Liver (tissue), 9 donors: ENCODE data around the gene FAM83G. TPM values are rescaled to one million over a fixed set of nuclear protein-coding genes. Genes with fewer than 3 reads are reported as not detected.

ENCODE experiments used
- DNase-seq: peaks from one replicate; pipeline ENCODE4 v3.0.0-alpha.2; 2017; ENCODE audit warnings: low spot score
- H3K27ac ChIP-seq, 2 donors: one replicate each; pipeline ENCODE4 v1.7.0; 2013; ENCODE audit warnings: inconsistent platforms in 2 of 2, low read length in 2 of 2, control low read depth in 1 of 2, low read depth in 1 of 2, mild to moderate bottlenecking in 1 of 2
- H3K27me3 ChIP-seq, 4 donors: one replicate each; pipeline versions ENCODE4 v1.6.1 to v1.7.0; 2013; ENCODE audit warnings: low read length in 3 of 4, inconsistent platforms in 1 of 4, mild to moderate bottlenecking in 1 of 4, moderate library complexity in 1 of 4; ENCODE audit not compliant: control insufficient read depth in 4 of 4, insufficient read depth in 4 of 4
- H3K36me3 ChIP-seq, 4 donors: one replicate each; pipeline versions ENCODE4 v1.6.1 to v1.7.0; 2013; ENCODE audit warnings: low read length in 3 of 4, mild to moderate bottlenecking in 3 of 4, low read depth in 1 of 4, moderate library complexity in 1 of 4; ENCODE audit not compliant: control insufficient read depth in 4 of 4, insufficient read depth in 3 of 4
- H3K4me1 ChIP-seq, 4 donors: one replicate each; pipeline versions ENCODE4 v1.6.1 to v1.7.0; 2013; ENCODE audit warnings: low read length in 3 of 4, mild to moderate bottlenecking in 3 of 4, moderate library complexity in 1 of 4; ENCODE audit not compliant: control insufficient read depth in 4 of 4, insufficient read depth in 4 of 4
- H3K4me3 ChIP-seq, 3 donors: one replicate each; pipeline versions ENCODE4 v1.6.1 to v1.7.0; 2013; ENCODE audit warnings: low read length in 3 of 3, control low read depth in 1 of 3, low read depth in 1 of 3, mild to moderate bottlenecking in 1 of 3
- H3K9ac ChIP-seq, 2 donors: one replicate each; pipeline ENCODE4 v1.7.0; 2013; ENCODE audit warnings: low read length in 2 of 2, mild to moderate bottlenecking in 2 of 2, moderate library complexity in 2 of 2, control low read depth in 1 of 2, low read depth in 1 of 2
- H3K9me3 ChIP-seq, 4 donors: one replicate each; pipeline versions ENCODE4 v1.6.1 to v1.7.0; 2013; ENCODE audit warnings: low read length in 3 of 4; ENCODE audit not compliant: control insufficient read depth in 4 of 4
- EGR1 ChIP-seq, 2 donors: IDR thresholded peaks; 2 replicates each; pipeline ENCODE4 v1.6.1; 2016 to 2018; ENCODE audit warnings: antibody characterized with exemption in 2 of 2, low read depth in 2 of 2
- FOXA1 ChIP-seq: IDR thresholded peaks from 2 replicates; pipeline ENCODE4 v1.6.1; 2016; ENCODE audit warnings: antibody characterized with exemption
- FOXA2 ChIP-seq: IDR thresholded peaks from 2 replicates; pipeline ENCODE4 v1.6.1; 2016; ENCODE audit warnings: antibody characterized with exemption
- GABPA ChIP-seq, 2 donors: IDR thresholded peaks in 1 of 2; conservative IDR thresholded peaks in 1 of 2; 2 replicates each; pipeline ENCODE4 v1.6.1; 2016; ENCODE audit warnings: antibody characterized with exemption in 2 of 2, mild to moderate bottlenecking in 1 of 2, moderate library complexity in 1 of 2
- HNF4A ChIP-seq, 2 donors: conservative IDR thresholded peaks; 2 replicates each; pipeline ENCODE4 v1.6.1; 2016; ENCODE audit warnings: antibody characterized with exemption in 2 of 2, mild to moderate bottlenecking in 2 of 2
- HNF4G ChIP-seq: IDR thresholded peaks from 2 replicates; pipeline ENCODE4 v1.6.1; 2016; ENCODE audit warnings: antibody characterized with exemption
- JUND ChIP-seq, 2 donors: IDR thresholded peaks; 2 replicates each; pipeline ENCODE4 v1.6.1; 2016; ENCODE audit warnings: antibody characterized with exemption in 2 of 2
- NR2F2 ChIP-seq: IDR thresholded peaks from 2 replicates; pipeline ENCODE4 v1.6.1; 2016; ENCODE audit warnings: antibody characterized with exemption
- RAD21 ChIP-seq, 2 donors: IDR thresholded peaks; 2 replicates each; pipeline ENCODE4 v1.6.1; 2016; ENCODE audit warnings: antibody characterized with exemption in 2 of 2, mild to moderate bottlenecking in 2 of 2
- RXRA ChIP-seq, 2 donors: IDR thresholded peaks; 2 replicates each; pipeline ENCODE4 v1.6.1; 2017 to 2018; ENCODE audit warnings: antibody characterized with exemption in 2 of 2, mild to moderate bottlenecking in 1 of 2
- TAF1 ChIP-seq: conservative IDR thresholded peaks from 2 replicates; pipeline ENCODE4 v1.6.1; 2016; ENCODE audit warnings: antibody characterized with exemption, mild to moderate bottlenecking
- YY1 ChIP-seq: IDR thresholded peaks from 2 replicates; pipeline ENCODE4 v1.6.1; 2016; ENCODE audit warnings: antibody characterized with exemption, mild to moderate bottlenecking
- WGBS: extraction: QIAGEN DNeasy Blood & Tissue Kit; methylation state at CpG from one replicate; pipeline ENCODE4 v1.1.7; 2013; 5-methylcytosine and 5-hydroxymethylcytosine counted together
- polyA plus RNA-seq, 2 donors: library from polyadenylated mRNA; stranded (reverse) in 1 of 2; unstranded in 1 of 2; fragments of 200-250 nt in 1 of 2; fragments of >200 nt in 1 of 2; fragmentation: Nextera tagmentation in 1 of 2; extraction: Ambion mirVana in 1 of 2; gene quantifications; one replicate each; pipeline versions ENCODE4 v1.2.1 to v1.2.3, GENCODE V29; 2013 to 2015
- total RNA-seq, 2 donors: library from RNA; depleted of rRNA; stranded (reverse); fragments of >200 nt; gene quantifications; one replicate each; pipeline ENCODE4 v1.2.3, GENCODE V29; 2014
- TF ChIP-seq, protein P1 (sequence below): IDR thresholded peaks from 2 replicates; pipeline ENCODE4 v1.6.1; 2016; ENCODE audit warnings: antibody characterized with exemption, mild to moderate bottlenecking
- TF ChIP-seq, protein P2 (sequence below): fragments of 150-350 bp; IDR thresholded peaks from 2 replicates; pipeline ENCODE4 v1.5.1; 2017; ENCODE audit warnings: improper control_type of control experiment, low read depth, low read length; ENCODE audit not compliant: missing input control
- TF ChIP-seq, protein P3 (sequence below): IDR thresholded peaks from 2 replicates; pipeline ENCODE4 v1.6.1; 2016; ENCODE audit warnings: antibody characterized with exemption
- TF ChIP-seq, protein P4 (sequence below): IDR thresholded peaks from 2 replicates; pipeline ENCODE4 v1.6.1; 2016; ENCODE audit warnings: antibody characterized with exemption
- TF ChIP-seq, protein P5 (sequence below): IDR thresholded peaks from 2 replicates; pipeline ENCODE4 v1.6.1; 2016; ENCODE audit warnings: antibody characterized with exemption
- donor health status: healthy.
- donor health status: healthy.
- donor health status: healthy.
- donor health status: healthy.
- donor health status: healthy.

FAM83G gene
- total and polyA plus RNA-seq, 4 donors: 5.2 to 25.0 (median 11.5) TPM

DNA sequence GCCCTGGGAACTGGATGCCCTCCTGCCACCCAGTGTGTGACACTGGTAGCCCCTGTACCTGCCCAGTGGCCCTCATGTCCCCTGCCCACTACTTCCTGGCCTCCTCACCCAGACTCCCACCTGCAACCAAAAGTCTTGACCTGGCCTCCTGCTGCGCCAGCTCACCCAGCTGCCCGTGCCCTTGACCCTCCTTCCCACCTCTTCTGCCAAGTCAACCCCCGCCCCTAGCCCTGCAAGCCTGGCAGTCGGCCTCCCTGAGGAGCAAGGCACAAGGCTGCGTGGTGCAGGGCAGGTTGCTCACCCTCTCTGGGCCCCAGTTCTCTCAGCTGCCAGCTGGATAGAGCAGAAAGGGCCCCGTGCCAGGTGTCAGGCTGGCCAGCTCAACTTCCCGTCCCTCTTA lies 12.3 kb upstream of the FAM83G start:
- Histone ChIP-seq H3K4me3 (no peak overlapping the region), H3K4me1 (peaks cover 0 to 5% (median 1%) of the 10 kb centered on the region in 4 donors), H3K9ac (no peak overlapping the region), H3K36me3 (no peaks in the 10 kb centered on the region), H3K9me3 (no peaks in the 10 kb centered on the region), H3K27ac (no peak overlapping the region), H3K27me3 (no peaks in the 10 kb centered on the region)
- TF ChIP-seq, protein P1, sequence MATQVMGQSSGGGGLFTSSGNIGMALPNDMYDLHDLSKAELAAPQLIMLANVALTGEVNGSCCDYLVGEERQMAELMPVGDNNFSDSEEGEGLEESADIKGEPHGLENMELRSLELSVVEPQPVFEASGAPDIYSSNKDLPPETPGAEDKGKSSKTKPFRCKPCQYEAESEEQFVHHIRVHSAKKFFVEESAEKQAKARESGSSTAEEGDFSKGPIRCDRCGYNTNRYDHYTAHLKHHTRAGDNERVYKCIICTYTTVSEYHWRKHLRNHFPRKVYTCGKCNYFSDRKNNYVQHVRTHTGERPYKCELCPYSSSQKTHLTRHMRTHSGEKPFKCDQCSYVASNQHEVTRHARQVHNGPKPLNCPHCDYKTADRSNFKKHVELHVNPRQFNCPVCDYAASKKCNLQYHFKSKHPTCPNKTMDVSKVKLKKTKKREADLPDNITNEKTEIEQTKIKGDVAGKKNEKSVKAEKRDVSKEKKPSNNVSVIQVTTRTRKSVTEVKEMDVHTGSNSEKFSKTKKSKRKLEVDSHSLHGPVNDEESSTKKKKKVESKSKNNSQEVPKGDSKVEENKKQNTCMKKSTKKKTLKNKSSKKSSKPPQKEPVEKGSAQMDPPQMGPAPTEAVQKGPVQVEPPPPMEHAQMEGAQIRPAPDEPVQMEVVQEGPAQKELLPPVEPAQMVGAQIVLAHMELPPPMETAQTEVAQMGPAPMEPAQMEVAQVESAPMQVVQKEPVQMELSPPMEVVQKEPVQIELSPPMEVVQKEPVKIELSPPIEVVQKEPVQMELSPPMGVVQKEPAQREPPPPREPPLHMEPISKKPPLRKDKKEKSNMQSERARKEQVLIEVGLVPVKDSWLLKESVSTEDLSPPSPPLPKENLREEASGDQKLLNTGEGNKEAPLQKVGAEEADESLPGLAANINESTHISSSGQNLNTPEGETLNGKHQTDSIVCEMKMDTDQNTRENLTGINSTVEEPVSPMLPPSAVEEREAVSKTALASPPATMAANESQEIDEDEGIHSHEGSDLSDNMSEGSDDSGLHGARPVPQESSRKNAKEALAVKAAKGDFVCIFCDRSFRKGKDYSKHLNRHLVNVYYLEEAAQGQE: no peak
- no peak for TF ChIP-seq FOXA1
- TF ChIP-seq, protein P2, sequence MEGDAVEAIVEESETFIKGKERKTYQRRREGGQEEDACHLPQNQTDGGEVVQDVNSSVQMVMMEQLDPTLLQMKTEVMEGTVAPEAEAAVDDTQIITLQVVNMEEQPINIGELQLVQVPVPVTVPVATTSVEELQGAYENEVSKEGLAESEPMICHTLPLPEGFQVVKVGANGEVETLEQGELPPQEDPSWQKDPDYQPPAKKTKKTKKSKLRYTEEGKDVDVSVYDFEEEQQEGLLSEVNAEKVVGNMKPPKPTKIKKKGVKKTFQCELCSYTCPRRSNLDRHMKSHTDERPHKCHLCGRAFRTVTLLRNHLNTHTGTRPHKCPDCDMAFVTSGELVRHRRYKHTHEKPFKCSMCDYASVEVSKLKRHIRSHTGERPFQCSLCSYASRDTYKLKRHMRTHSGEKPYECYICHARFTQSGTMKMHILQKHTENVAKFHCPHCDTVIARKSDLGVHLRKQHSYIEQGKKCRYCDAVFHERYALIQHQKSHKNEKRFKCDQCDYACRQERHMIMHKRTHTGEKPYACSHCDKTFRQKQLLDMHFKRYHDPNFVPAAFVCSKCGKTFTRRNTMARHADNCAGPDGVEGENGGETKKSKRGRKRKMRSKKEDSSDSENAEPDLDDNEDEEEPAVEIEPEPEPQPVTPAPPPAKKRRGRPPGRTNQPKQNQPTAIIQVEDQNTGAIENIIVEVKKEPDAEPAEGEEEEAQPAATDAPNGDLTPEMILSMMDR: no peak
- no peak for TF ChIP-seq JUND (IDR thresholded peaks at IDR 0.05)
- no peak for TF ChIP-seq HNF4A (conservative IDR thresholded peaks at IDR 0.05)
- TF ChIP-seq FOXA2: no peak
- TF ChIP-seq, protein P3, sequence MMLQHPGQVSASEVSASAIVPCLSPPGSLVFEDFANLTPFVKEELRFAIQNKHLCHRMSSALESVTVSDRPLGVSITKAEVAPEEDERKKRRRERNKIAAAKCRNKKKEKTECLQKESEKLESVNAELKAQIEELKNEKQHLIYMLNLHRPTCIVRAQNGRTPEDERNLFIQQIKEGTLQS: no peak
- TF ChIP-seq RAD21 (IDR thresholded peaks at IDR 0.05): no peak
- no peak for TF ChIP-seq YY1
- no peak for TF ChIP-seq RXRA (IDR thresholded peaks at IDR 0.05)
- no peak for TF ChIP-seq GABPA (IDR thresholded peaks at IDR 0.05 in 1 of 2, conservative IDR thresholded peaks at IDR 0.05 in 1 of 2)
- WGBS: 77% methylated on average over 7 of the region's 7 CpGs
- DNase-seq: no peak

DNA sequence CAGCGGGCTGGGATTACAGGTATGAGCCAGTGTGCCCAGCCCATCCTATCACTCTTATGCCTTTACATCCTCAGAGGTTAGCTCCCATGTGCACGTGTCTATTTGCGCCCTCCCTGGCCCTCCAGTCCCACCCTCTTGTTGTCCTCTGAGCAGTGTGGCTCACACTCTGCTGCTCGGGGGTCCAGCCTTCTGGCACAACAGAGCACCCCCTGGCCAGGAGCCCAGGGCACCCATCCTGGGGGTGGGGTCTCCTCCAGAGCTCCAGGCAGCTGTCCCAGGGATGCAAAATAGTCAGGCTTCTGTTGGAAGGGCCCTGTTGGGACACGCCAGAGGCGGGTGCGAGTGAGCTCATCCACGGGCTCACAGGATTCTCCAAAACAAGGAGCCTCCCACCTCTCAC lies 11.7 kb upstream of the FAM83G start:
- WGBS: 95% methylated on average over 8 of the region's 8 CpGs
- Histone ChIP-seq H3K9ac (no peak overlapping the region), H3K9me3 (no peaks in the 10 kb centered on the region), H3K4me3 (no peak overlapping the region), H3K36me3 (no peaks in the 10 kb centered on the region), H3K27me3 (no peaks in the 10 kb centered on the region), H3K27ac (no peak overlapping the region), H3K4me1 (peaks cover 0 to 5% (median 1%) of the 10 kb centered on the region in 4 donors)
- no peak for DNase-seq
- TF ChIP-seq JUND (IDR thresholded peaks at IDR 0.05) (no peak), NR2F2 (no peak), EGR1 (IDR thresholded peaks at IDR 0.05; ENCODE audit: low read depth in 2 of 2) (no peak), HNF4G (no peak), RXRA (IDR thresholded peaks at IDR 0.05) (no peak), HNF4A (conservative IDR thresholded peaks at IDR 0.05) (no peak), RAD21 (IDR thresholded peaks at IDR 0.05) (no peak), FOXA2 (no peak), YY1 (no peak), TAF1 (no peak), FOXA1 (no peak), GABPA (IDR thresholded peaks at IDR 0.05 in 1 of 2, conservative IDR thresholded peaks at IDR 0.05 in 1 of 2) (no peak)
- TF ChIP-seq, protein P2: no peak
- TF ChIP-seq, protein P1: no peak
- TF ChIP-seq, protein P4, sequence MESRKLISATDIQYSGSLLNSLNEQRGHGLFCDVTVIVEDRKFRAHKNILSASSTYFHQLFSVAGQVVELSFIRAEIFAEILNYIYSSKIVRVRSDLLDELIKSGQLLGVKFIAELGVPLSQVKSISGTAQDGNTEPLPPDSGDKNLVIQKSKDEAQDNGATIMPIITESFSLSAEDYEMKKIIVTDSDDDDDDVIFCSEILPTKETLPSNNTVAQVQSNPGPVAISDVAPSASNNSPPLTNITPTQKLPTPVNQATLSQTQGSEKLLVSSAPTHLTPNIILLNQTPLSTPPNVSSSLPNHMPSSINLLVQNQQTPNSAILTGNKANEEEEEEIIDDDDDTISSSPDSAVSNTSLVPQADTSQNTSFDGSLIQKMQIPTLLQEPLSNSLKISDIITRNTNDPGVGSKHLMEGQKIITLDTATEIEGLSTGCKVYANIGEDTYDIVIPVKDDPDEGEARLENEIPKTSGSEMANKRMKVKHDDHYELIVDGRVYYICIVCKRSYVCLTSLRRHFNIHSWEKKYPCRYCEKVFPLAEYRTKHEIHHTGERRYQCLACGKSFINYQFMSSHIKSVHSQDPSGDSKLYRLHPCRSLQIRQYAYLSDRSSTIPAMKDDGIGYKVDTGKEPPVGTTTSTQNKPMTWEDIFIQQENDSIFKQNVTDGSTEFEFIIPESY: no peak
- TF ChIP-seq, protein P5, sequence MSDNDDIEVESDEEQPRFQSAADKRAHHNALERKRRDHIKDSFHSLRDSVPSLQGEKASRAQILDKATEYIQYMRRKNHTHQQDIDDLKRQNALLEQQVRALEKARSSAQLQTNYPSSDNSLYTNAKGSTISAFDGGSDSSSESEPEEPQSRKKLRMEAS: no peak
- TF ChIP-seq, protein P3: no peak
